ENCODE measurements around the gene SLC39A3.

Gene SLC39A3, protein sequence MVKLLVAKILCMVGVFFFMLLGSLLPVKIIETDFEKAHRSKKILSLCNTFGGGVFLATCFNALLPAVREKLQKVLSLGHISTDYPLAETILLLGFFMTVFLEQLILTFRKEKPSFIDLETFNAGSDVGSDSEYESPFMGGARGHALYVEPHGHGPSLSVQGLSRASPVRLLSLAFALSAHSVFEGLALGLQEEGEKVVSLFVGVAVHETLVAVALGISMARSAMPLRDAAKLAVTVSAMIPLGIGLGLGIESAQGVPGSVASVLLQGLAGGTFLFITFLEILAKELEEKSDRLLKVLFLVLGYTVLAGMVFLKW
- total RNA-seq, result 5.6 to 8.1 (median 7.7) reads per million in 3 donors

DNA sequence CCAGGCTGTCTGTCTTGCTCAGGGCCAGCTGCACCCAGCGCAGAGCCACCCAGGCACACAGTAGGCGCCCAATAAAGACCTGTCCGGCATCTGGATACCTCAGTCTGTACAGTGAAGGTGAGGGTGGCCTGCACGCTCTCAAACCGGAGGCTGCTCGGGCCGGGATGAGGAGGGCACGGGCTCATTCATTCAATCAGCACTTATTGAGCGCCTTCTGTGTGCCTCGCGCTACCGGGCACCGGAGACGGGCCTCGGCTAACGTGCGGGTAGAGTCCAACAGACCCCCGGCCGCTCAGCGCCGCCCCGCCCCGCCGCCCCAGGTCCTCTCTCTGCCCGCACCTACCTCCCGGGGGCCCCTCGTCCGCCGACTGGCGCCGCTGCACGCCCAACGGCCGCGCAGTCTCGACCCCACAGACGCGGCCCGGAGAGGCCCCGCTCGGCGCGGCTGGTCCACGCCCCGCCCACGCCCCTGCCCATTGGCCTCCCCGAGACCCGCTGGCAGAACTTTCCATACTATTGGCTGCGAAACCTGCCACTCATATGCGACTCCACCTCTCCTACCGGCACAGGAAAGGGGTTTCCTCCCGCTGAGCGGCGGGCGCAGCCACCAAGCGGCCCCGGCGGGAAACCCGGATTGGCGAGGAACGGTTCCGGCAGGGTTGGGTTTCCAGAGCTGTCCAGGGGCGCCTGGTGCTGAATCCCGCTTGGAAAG, at the start of gene SLC39A3:
Gene SLC39A3, minus strand, starts transcription at position 416 of the 712 bp plus-strand sequence. CDS start 2,760 bp downstream, outside the sequence.
- no peaks in the 10 kb centered on the region for H3K9me3 ChIP-seq (ENCODE audit: control insufficient read depth, low read length)
- H3K36me3 ChIP-seq (ENCODE audit: control insufficient read depth, insufficient read depth, low read length), result peaks cover 19% of the 10 kb centered on the region
- H3K27ac ChIP-seq (ENCODE audit: insufficient read depth, low read length, poor library complexity, severe bottlenecking), result peak within 1 kb of the TSS; percentile 64
- no peaks in the 10 kb centered on the region for H3K27me3 ChIP-seq (replicated peaks; ENCODE audit: control insufficient read depth, insufficient read depth, low read length, poor library complexity, severe bottlenecking)
- H3K4me3 ChIP-seq (ENCODE audit: insufficient read depth, low read depth, low read length, poor library complexity, severe bottlenecking), result peak within 1 kb of the TSS; percentile 95
- peaks cover 6% of the 10 kb centered on the region for H3K4me1 ChIP-seq (ENCODE audit: control insufficient read depth, insufficient read depth, low read length, poor library complexity, severe bottlenecking)
- peak; percentile 94 to 99 (median 98) for DNase-seq

DNA sequence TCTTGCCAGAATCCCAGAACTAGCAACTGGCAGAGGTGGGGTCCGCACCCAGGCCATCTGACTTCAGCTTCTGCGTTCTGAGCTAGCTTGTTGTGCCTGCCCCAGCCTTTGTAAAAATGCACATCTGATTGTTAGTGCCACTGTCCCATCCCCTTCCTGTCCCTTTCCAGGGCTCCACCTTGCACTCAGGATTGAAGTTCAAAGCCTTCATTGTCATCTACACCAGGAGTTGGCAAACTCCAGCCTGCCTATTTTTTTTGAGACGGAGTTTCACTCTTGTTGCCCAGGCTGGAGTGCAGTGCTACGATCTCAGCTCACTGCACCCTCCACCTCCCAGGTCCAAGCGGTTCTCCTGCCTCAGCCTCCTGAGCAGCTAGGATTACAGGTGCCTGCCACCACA, 48.4 kb upstream of the SLC39A3 start:
- Histone ChIP-seq H3K27me3 (replicated peaks; ENCODE audit: control insufficient read depth, insufficient read depth, low read length, poor library complexity, severe bottlenecking) (no peaks in the 10 kb centered on the region), H3K9me3 (ENCODE audit: control insufficient read depth, low read length) (no peaks in the 10 kb centered on the region), H3K4me3 (ENCODE audit: insufficient read depth, low read depth, low read length, poor library complexity, severe bottlenecking) (no peak overlapping the region), H3K27ac (ENCODE audit: insufficient read depth, low read length, poor library complexity, severe bottlenecking) (no peak overlapping the region), H3K36me3 (ENCODE audit: control insufficient read depth, insufficient read depth, low read length) (peaks cover 6% of the 10 kb centered on the region), H3K4me1 (ENCODE audit: control insufficient read depth, insufficient read depth, low read length, poor library complexity, severe bottlenecking) (peaks cover 18% of the 10 kb centered on the region)
- DNase-seq, result no peak

DNA sequence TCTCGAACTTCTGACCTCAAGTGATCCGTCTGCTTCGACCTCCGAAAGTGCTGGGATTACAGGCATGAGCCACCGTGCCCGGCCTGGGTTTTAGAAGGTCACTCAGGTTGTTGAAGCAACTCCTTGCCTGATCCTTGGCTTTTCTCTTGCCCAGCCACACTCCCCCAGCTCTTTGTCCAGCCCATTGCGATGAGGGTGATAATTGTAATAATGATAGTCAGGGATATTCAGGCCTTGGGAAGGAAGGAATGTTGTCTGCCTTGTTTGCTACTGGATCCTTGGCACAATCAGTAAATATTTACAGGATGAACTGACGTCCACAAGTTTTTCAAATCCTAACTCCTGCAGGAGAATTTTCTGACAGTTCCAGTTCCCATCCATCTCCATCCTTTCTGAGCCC, 47.3 kb upstream of the SLC39A3 start:
- no peaks in the 10 kb centered on the region for H3K27me3 ChIP-seq (replicated peaks; ENCODE audit: control insufficient read depth, insufficient read depth, low read length, poor library complexity, severe bottlenecking)
- H3K36me3 ChIP-seq (ENCODE audit: control insufficient read depth, insufficient read depth, low read length), result peaks cover 6% of the 10 kb centered on the region
- no peaks in the 10 kb centered on the region for H3K9me3 ChIP-seq (ENCODE audit: control insufficient read depth, low read length)
- no peak for DNase-seq
- H3K27ac ChIP-seq (ENCODE audit: insufficient read depth, low read length, poor library complexity, severe bottlenecking), result no peak overlapping the region
- peaks cover 24% of the 10 kb centered on the region for H3K4me1 ChIP-seq (ENCODE audit: control insufficient read depth, insufficient read depth, low read length, poor library complexity, severe bottlenecking)
- H3K4me3 ChIP-seq (ENCODE audit: insufficient read depth, low read depth, low read length, poor library complexity, severe bottlenecking), result no peak overlapping the region

DNA sequence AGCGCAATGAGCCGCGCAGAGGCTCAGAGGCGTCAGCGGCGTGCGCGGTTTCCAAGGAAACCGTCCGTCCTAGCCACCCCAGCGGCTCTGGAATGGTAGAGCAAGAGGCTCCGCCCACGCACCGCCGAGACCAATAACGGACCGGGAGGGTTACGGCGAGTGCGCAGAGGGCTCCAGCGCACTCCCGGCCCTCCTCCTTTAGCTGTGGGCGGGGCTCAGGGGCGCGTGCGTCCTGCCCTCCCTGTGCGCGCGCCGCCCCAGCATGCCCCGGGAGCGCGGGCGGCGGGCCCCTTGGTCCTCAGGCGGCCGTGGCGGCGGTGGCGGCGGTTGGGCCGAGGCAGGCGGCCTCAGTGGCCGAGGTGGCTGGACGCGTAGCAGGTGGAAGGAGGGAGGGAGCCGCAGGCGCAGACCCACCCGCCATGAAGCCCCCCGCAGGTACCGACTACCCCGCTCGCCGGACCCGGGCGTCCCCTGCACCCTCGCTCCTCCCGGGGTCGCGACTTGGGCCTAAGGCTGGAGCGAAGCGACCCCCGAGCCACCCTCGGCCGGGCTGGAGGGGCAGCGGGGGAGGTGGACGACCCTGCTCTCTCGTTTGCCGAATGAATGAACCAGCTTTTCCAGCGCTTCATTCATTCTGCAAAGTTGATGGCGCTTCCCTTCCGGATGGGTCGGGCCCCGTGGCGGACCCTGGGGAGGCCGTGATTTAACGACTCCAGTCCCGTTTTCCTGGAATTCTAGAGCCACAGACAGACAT, 45.6 kb upstream of the SLC39A3 start, which contains the start of gene THOP1:
Gene THOP1, plus strand, starts transcription at position 260 of the 754 bp plus-strand sequence. Its CDS starts 160 bp downstream, at position 420.
- DNase-seq, result peak; percentile 97 to 98 (median 97)
- H3K27ac ChIP-seq (ENCODE audit: insufficient read depth, low read length, poor library complexity, severe bottlenecking), result peak within 1 kb of the TSS; percentile 66
- H3K9me3 ChIP-seq (ENCODE audit: control insufficient read depth, low read length), result no peaks in the 10 kb centered on the region
- peak within 1 kb of the TSS; percentile 86 for H3K4me3 ChIP-seq (ENCODE audit: insufficient read depth, low read depth, low read length, poor library complexity, severe bottlenecking)
- H3K4me1 ChIP-seq (ENCODE audit: control insufficient read depth, insufficient read depth, low read length, poor library complexity, severe bottlenecking), result peaks cover 25% of the 10 kb centered on the region
- H3K27me3 ChIP-seq (replicated peaks; ENCODE audit: control insufficient read depth, insufficient read depth, low read length, poor library complexity, severe bottlenecking), result no peaks in the 10 kb centered on the region
- H3K36me3 ChIP-seq (ENCODE audit: control insufficient read depth, insufficient read depth, low read length), result no peaks in the 10 kb centered on the region

DNA sequence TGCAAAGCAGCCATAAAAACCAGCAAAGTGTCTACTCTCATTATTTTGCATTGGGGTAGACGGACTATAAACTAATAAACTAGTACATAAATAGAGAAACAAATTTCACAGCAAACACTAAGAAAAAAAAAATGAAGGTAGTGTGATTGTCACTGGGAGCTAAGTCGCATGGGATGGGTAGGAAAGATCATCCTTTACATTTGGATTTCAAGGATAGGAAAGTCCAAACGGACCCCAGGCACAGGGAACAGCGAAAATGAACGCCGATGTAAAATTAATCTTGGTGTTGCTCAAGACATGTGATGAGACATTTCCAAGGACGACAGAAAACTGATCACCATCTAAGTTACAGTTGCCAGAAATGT, 43.9 kb upstream of the SLC39A3 start:
- Histone ChIP-seq H3K4me3 (ENCODE audit: insufficient read depth, low read depth, low read length, poor library complexity, severe bottlenecking) (peak overlapping the region; percentile 94), H3K27ac (ENCODE audit: insufficient read depth, low read length, poor library complexity, severe bottlenecking) (peak overlapping the region; percentile 19), H3K9me3 (ENCODE audit: control insufficient read depth, low read length) (no peaks in the 10 kb centered on the region), H3K27me3 (replicated peaks; ENCODE audit: control insufficient read depth, insufficient read depth, low read length, poor library complexity, severe bottlenecking) (no peaks in the 10 kb centered on the region), H3K36me3 (ENCODE audit: control insufficient read depth, insufficient read depth, low read length) (peaks cover 2% of the 10 kb centered on the region), H3K4me1 (ENCODE audit: control insufficient read depth, insufficient read depth, low read length, poor library complexity, severe bottlenecking) (peaks cover 25% of the 10 kb centered on the region)
- DNase-seq, result no peak

DNA sequence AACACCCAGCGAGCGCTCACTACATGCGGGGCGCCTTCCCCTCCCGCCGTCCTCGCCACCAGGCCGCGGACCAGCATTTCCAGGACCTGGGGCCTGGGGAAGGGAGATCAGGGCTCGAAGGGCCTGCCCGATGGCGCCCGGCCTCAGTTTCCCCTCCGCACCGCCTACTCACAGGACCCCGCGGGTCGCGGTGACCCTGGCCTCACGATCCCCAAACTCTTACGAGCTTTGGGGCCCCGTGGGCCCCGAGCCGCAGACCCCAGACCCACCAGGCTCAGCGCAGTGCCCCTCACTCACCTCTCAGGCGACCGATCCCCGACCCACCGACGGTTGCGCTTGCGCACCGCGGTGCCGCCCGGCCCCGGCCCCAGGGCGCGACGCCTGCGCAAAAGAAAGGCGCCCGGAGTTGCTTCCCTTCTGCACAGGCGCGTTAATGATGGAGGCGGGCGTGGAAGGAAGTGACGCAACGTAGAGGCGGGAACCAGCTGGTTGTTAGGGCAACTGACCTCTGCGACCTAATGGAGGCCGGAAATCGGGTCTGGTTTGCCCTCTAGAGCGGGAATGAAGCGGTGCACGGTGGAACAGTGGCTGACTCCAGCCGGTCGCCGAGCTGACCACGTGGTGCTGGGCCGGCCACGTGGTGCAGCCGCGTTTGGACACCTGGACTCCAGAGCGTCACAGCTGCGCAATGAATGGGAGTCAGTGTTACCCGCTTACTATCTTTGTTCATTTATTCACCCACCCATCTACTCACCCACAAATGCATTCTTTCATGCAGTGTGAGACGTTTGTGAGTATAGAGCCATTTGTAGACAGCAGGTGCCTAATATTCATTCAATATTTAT, 43.3 kb upstream of the SLC39A3 start, which contains the start of gene SGTA:
Gene SGTA, minus strand, starts transcription at position 338 of the 845 bp plus-strand sequence. CDS start 14,205 bp downstream, outside the sequence.
- peaks cover 6% of the 10 kb centered on the region for H3K36me3 ChIP-seq (ENCODE audit: control insufficient read depth, insufficient read depth, low read length)
- peak within 1 kb of the TSS; percentile 94 for H3K4me3 ChIP-seq (ENCODE audit: insufficient read depth, low read depth, low read length, poor library complexity, severe bottlenecking)
- no peaks in the 10 kb centered on the region for H3K27me3 ChIP-seq (replicated peaks; ENCODE audit: control insufficient read depth, insufficient read depth, low read length, poor library complexity, severe bottlenecking)
- peaks cover 25% of the 10 kb centered on the region for H3K4me1 ChIP-seq (ENCODE audit: control insufficient read depth, insufficient read depth, low read length, poor library complexity, severe bottlenecking)
- H3K27ac ChIP-seq (ENCODE audit: insufficient read depth, low read length, poor library complexity, severe bottlenecking), result peak within 1 kb of the TSS; percentile 91
- no peaks in the 10 kb centered on the region for H3K9me3 ChIP-seq (ENCODE audit: control insufficient read depth, low read length)
- peak; percentile 93 to 95 (median 93) for DNase-seq

DNA sequence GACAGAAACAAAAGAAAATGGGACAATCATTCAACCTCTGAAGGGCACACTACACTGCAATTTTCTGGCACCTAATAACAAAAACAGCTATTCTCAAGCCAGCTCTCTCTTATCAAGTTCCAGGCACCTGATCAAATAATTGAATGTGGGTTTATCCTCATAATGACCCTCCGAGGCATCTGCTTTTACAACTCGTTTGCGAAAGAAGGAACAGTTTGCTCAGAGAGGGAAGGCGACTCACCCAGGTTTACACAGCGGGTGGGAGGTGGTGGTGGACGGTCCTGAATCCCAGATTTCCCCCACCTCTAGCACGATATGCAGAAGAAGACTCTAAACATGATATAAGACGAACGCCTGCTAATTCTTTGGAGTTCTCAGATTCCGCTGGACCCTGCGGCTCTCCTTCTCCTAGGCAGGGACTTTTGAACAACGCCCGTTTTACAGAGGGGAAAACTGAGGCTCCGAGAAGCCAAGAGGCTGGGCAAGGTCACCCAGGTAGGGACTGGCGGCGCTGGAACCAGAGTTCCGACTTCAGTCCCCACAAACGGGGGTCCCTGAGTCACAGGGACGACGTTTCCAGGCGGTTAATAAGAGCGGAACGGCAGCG, 42.6 kb upstream of the SLC39A3 start:
- Histone ChIP-seq H3K4me3 (ENCODE audit: insufficient read depth, low read depth, low read length, poor library complexity, severe bottlenecking) (peak overlapping the region; percentile 94), H3K27ac (ENCODE audit: insufficient read depth, low read length, poor library complexity, severe bottlenecking) (peak overlapping the region; percentile 91), H3K9me3 (ENCODE audit: control insufficient read depth, low read length) (no peaks in the 10 kb centered on the region), H3K4me1 (ENCODE audit: control insufficient read depth, insufficient read depth, low read length, poor library complexity, severe bottlenecking) (peaks cover 25% of the 10 kb centered on the region), H3K36me3 (ENCODE audit: control insufficient read depth, insufficient read depth, low read length) (peaks cover 6% of the 10 kb centered on the region), H3K27me3 (replicated peaks; ENCODE audit: control insufficient read depth, insufficient read depth, low read length, poor library complexity, severe bottlenecking) (no peaks in the 10 kb centered on the region)
- no peak for DNase-seq

DNA sequence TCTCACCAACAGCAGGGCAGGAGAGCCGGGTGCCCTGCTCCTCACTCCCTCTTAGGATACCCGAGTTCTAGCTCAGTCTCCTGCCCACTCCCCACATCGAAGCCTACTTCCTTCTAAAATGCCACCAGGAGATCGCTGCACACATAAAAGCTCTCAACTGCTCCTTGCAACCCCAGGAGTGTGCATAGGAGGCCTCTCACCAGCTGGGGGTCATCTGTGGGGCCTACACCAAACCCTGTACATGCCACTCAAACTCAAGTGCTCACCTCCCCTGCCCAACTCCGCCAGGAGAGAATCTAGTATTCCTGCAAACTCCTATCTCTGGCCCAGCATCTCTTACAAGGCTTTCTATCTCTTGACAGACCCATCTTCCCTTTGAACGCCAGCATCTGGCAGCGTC, 40.5 kb upstream of the SLC39A3 start:
- peaks cover 6% of the 10 kb centered on the region for H3K36me3 ChIP-seq (ENCODE audit: control insufficient read depth, insufficient read depth, low read length)
- no peaks in the 10 kb centered on the region for H3K27me3 ChIP-seq (replicated peaks; ENCODE audit: control insufficient read depth, insufficient read depth, low read length, poor library complexity, severe bottlenecking)
- H3K9me3 ChIP-seq (ENCODE audit: control insufficient read depth, low read length), result no peaks in the 10 kb centered on the region
- H3K27ac ChIP-seq (ENCODE audit: insufficient read depth, low read length, poor library complexity, severe bottlenecking), result no peak overlapping the region
- DNase-seq, result no peak
- peaks cover 23% of the 10 kb centered on the region for H3K4me1 ChIP-seq (ENCODE audit: control insufficient read depth, insufficient read depth, low read length, poor library complexity, severe bottlenecking)
- H3K4me3 ChIP-seq (ENCODE audit: insufficient read depth, low read depth, low read length, poor library complexity, severe bottlenecking), result no peak overlapping the region
